Gastrocnemius medialis (tissue), 4 donors: ENCODE data around the gene LIPA. TPM values are rescaled to one million over a fixed set of nuclear protein-coding genes. Genes with fewer than 3 reads are reported as not detected.

Experiments
- ATAC-seq, 2 donors: fragments of 150-250 bp; one replicate each; pipeline ENCODE4 v1.9.1; 2016
- DNase-seq, 2 donors: peaks; one replicate each; pipeline ENCODE4 v3.0.0-alpha.2; 2019
- H3K27ac ChIP-seq, 4 donors: fragments of 200-600 bp; sonication (generic); 1 replicate in 1 of 4; 2 replicates in 3 of 4; pipeline ENCODE4 v1.5.1; 2016 to 2018; ENCODE audit warnings: mild to moderate bottlenecking in 2 of 4, moderate library complexity in 1 of 4
- H3K27me3 ChIP-seq, 3 donors: fragments of 200-600 bp; sonication (generic) in 2 of 3; 1 replicate in 1 of 3; 2 replicates in 2 of 3; pipeline versions ENCODE4 v1.5.1 to v1.6.0; 2016 to 2019; ENCODE audit warnings: mild to moderate bottlenecking in 1 of 3, moderate library complexity in 1 of 3
- H3K36me3 ChIP-seq, 2 donors: fragments of 200-600 bp; sonication (generic) in 1 of 2; one replicate each; pipeline ENCODE4 v1.5.1; 2017 to 2018
- H3K4me1 ChIP-seq, 2 donors: fragments of 200-600 bp; sonication (generic) in 1 of 2; one replicate each; pipeline ENCODE4 v1.5.1; 2016 to 2017; ENCODE audit warnings: mild to moderate bottlenecking in 2 of 2
- H3K4me3 ChIP-seq, 4 donors: fragments of 200-600 bp; sonication (generic) in 3 of 4; 1 replicate in 1 of 4; 2 replicates in 3 of 4; pipeline ENCODE4 v1.5.1; 2016 to 2019; ENCODE audit warnings: mild to moderate bottlenecking in 2 of 4
- H3K9me3 ChIP-seq, 3 donors: fragments of 200-600 bp; sonication (generic) in 2 of 3; 1 replicate in 1 of 3; 2 replicates in 2 of 3; pipeline ENCODE4 v1.5.1; 2016 to 2019
- POLR2A ChIP-seq, 2 donors: fragments of 450-650 bp; IDR thresholded peaks; one replicate each; pipeline ENCODE4 v1.6.1; 2017; ENCODE audit warnings: antibody characterized with exemption in 2 of 2, mild to moderate bottlenecking in 2 of 2, moderate library complexity in 2 of 2
- in situ Hi-C, 4 donors: fragments of 200-750 bp; cut with MboI; loops; one replicate each; pipeline versions ENCODE4 v1.15.0 to v1.8.0; 2017; ENCODE audit warnings: low sequenced_read_pairs in 4 of 4
- intact Hi-C: fragments of 100-400 bp; cut with DNase I; formaldehyde crosslinking; loops from one replicate; pipeline ENCODE4 v1.15.1; 2023; ENCODE audit warnings: low total_unique reads
- total RNA-seq, 4 donors: library from RNA; depleted of rRNA; stranded (reverse); fragments of >200 nt; gene quantifications; one replicate each; pipeline versions ENCODE4 v1.1.0 to v1.2.3, GENCODE V29; 2016
- TF ChIP-seq, protein P1 (sequence below), 5 experiments: fragments of 450-650 bp in 3 of 5; fragments of 200-600 bp in 2 of 5; sonication (generic) in 2 of 5; IDR thresholded peaks in 4 of 5; conservative IDR thresholded peaks in 1 of 5; 1 replicate in 4 of 5; 2 replicates in 1 of 5; pipeline ENCODE4 v1.5.1; 2016 to 2019; ENCODE audit warnings: antibody characterized with exemption in 5 of 5, mild to moderate bottlenecking in 3 of 5, moderate library complexity in 3 of 5

Gene LIPA
- total RNA-seq, 4 donors from 2014 or later = 7.7 to 11.4 (median 9.3) TPM

DNA sequence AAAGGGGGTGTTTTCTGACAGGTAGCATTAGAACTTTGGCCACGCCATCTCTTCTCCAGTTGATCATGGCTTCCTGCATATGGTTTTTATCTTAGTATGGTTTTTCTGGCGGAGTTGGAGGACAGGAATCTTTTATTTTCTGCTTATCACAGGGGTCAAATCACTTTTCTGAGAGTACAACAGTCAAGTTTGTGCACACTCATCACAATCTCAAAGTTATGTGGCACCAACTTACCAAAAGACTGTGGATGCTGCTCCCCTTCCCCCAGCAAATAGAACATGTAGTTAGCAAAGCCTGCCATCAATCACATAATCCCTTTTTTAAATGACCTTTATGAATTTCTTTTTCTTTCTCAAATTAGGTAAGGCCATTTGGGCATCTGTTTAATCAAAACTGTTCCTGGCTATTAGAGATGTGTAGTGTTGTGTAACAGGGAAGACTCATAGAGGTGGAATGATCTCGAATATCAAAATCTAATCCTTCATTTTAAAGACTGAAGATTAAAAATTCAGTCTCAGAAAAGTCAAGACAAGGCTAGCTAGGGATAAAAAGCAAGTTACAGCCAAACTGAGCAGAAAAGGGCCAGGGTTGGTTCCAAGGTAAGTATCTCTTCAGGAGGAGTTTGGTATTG lies 40.7 kb downstream of the LIPA start:
- Histone ChIP-seq H3K9me3 (no peaks in the 10 kb centered on the region), H3K36me3 (no peaks in the 10 kb centered on the region), H3K27ac (no peak overlapping the region), H3K27me3 (peaks cover 15 to 32% (median 23%) of the 10 kb centered on the region in 3 donors), H3K4me1 (peaks cover 0 to 9% of the 10 kb centered on the region in 2 donors), H3K4me3 (no peak overlapping the region)
- TF ChIP-seq, protein P1, sequence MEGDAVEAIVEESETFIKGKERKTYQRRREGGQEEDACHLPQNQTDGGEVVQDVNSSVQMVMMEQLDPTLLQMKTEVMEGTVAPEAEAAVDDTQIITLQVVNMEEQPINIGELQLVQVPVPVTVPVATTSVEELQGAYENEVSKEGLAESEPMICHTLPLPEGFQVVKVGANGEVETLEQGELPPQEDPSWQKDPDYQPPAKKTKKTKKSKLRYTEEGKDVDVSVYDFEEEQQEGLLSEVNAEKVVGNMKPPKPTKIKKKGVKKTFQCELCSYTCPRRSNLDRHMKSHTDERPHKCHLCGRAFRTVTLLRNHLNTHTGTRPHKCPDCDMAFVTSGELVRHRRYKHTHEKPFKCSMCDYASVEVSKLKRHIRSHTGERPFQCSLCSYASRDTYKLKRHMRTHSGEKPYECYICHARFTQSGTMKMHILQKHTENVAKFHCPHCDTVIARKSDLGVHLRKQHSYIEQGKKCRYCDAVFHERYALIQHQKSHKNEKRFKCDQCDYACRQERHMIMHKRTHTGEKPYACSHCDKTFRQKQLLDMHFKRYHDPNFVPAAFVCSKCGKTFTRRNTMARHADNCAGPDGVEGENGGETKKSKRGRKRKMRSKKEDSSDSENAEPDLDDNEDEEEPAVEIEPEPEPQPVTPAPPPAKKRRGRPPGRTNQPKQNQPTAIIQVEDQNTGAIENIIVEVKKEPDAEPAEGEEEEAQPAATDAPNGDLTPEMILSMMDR (IDR thresholded peaks at IDR 0.05 in 4 of 5, conservative IDR thresholded peaks at IDR 0.05 in 1 of 5) = no peak
- no peak for TF ChIP-seq POLR2A (IDR thresholded peaks at IDR 0.05)
- DNase-seq (no peak), ATAC-seq (no peak)
- intact Hi-C loops (loop anchor here (5.0 to 10.0 kb wide), 2 partner anchors 274 to 376 kb away; no protein-coding TSS in a partner anchor), in situ Hi-C loops (loop anchor here (5.0 to 25.0 kb wide), 6 partner anchors 179 to 376 kb away; no protein-coding TSS in a partner anchor)

DNA sequence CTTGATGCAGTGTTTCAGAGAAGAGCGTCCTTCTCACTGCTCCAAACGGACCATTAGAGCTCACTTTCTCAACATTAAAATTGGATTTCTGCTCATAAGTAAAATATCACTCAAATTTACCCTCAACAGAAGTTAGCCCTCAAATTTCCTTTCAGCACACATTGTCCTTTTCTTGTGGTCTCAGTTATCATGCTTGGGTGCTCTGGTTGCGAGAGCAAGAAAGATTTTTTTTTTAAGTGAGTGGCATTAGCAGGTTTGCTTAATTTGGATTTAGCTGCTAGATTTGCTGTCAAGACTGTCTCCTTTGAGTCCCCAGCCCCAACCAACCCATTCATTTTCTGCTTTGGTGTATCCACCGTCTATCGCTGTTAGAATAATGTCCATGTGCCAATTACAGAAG lies 41.9 kb downstream of the LIPA start:
- no peak for TF ChIP-seq POLR2A (IDR thresholded peaks at IDR 0.05)
- TF ChIP-seq, protein P1 (IDR thresholded peaks at IDR 0.05 in 4 of 5, conservative IDR thresholded peaks at IDR 0.05 in 1 of 5) = no peak
- intact Hi-C loops = loop anchor here (5.0 to 10.0 kb wide), 2 partner anchors 272 to 375 kb away; no protein-coding TSS in a partner anchor
- ATAC-seq (no peak), DNase-seq (no peak)
- Histone ChIP-seq H3K4me1 (peaks cover 0 to 9% of the 10 kb centered on the region in 2 donors), H3K4me3 (no peak overlapping the region), H3K36me3 (no peaks in the 10 kb centered on the region), H3K27ac (no peak overlapping the region), H3K9me3 (no peaks in the 10 kb centered on the region), H3K27me3 (peaks cover 15 to 36% (median 33%) of the 10 kb centered on the region in 3 donors)
- in situ Hi-C loops = loop anchor here (5.0 to 25.0 kb wide), 6 partner anchors 177 to 375 kb away; no protein-coding TSS in a partner anchor

DNA sequence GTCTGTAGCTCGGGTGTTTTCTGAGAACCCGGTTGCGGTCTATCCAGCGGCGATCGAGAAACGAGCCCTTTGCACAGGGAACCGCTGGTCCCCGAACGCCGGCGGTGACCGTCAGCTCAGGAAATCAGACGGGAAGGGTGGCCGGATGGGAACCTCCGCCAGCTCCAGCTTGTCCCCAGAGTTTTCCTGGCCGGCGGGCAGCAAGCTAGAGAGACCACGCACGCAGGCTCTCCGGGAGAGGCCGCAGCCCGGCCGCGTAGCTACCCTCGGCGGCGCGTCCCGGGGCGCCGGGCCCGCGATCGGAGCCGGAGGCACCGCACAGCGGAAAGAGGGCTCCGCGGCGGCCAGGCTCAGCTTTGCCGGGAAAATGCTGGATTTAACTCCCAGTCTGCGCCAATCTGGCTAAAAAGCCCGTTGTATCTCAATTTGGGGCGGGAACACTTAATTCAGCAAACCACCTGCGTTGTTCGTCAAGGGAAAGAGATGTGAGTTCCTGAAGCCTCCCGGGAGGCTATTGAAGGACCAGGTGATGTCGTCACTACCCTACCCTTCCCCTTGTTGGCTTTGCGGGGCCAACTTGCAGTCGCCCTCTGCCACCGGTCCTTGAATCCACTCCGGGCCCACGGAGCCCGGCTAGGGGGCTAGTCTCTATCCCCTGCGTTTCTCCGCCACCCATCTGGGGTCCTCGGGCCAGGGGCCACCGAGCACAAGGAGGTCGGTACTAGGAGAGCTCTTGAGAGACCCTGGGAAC lies 43.6 kb downstream of the LIPA start:
- Histone ChIP-seq H3K9me3 (no peaks in the 10 kb centered on the region), H3K27me3 (peaks cover 15 to 38% (median 33%) of the 10 kb centered on the region in 3 donors), H3K4me3 (peak overlapping the region; percentile 50 to 83 (median 53)), H3K4me1 (peaks cover 0 to 9% of the 10 kb centered on the region in 2 donors), H3K27ac (peak overlapping the region; percentile 53 to 78 (median 66)), H3K36me3 (no peaks in the 10 kb centered on the region)
- peak; percentile 38 to 47 for ATAC-seq
- intact Hi-C loops (no loop called here), in situ Hi-C loops (loop anchor here in 2 of 4 donors (25.0 kb wide), 1 partner anchor 371 kb away; no protein-coding TSS in a partner anchor)
- TF ChIP-seq POLR2A (IDR thresholded peaks at IDR 0.05) = no peak
- TF ChIP-seq, protein P1 (IDR thresholded peaks at IDR 0.05 in 4 of 5, conservative IDR thresholded peaks at IDR 0.05 in 1 of 5) = no peak
- DNase-seq = no peak

DNA sequence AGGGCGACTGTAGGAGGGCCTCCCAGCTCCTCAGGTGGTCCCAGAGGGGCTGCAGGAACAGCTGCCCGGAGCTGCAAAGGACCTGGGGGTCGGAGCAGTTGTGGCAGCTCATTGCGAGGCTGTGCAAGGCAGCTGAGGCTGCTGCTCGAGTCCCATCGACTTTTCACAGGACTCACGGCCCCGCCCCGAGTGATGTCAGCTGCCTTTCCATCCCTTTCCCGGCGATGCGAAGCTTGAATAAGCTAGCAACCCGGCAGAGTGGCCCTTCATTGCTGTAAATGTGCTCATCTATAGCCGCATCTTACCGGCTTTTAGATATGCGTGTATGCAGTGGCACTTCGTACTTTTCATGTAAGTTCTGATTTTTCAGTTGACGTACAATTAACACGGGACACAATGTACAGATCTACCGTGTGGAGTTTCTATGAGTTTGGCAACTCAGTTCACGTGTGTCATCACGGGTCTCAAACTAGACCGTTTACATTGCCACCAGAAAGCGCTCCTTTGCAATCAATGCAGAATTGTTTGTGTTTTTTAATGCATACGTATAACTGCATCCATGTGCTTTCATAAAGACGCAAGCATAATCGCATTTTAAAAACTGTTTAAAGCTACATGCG lies 44.3 kb downstream of the LIPA start, which contains the start of gene CH25H:
CH25H (minus strand) TSS at position 137 of the 620 bp plus-strand sequence; CDS start at position 112, 25 bp downstream.
- Histone ChIP-seq H3K4me1 (peaks cover 0 to 9% of the 10 kb centered on the region in 2 donors), H3K36me3 (no peaks in the 10 kb centered on the region), H3K27me3 (peaks cover 15 to 40% (median 33%) of the 10 kb centered on the region in 3 donors), H3K9me3 (no peaks in the 10 kb centered on the region), H3K4me3 (peak within 1 kb of the TSS; percentile 50 to 83 (median 53)), H3K27ac (peak within 1 kb of the TSS; percentile 53 to 78 (median 66))
- intact Hi-C loops (no loop called here), in situ Hi-C loops (loop anchor here in 2 of 4 donors (25.0 kb wide), 1 partner anchor 370 kb away; no protein-coding TSS in a partner anchor)
- TF ChIP-seq POLR2A (IDR thresholded peaks at IDR 0.05) = peak in 1 of 2 donors; percentile 31
- TF ChIP-seq, protein P1 (IDR thresholded peaks at IDR 0.05 in 4 of 5, conservative IDR thresholded peaks at IDR 0.05 in 1 of 5) = no peak
- ATAC-seq (peak; percentile 64 to 65), DNase-seq (peak; percentile 27 to 28)
